ENCODE results near the gene TMEM225B.
A peak's percentile ranks its signal among the peaks of the same experiment; 100 is the strongest.
"Not testable (repeated sequence)": the region's sequence is repeated elsewhere in the genome, so short reads cannot be mapped to it uniquely, and the experiment has no call there.

TMEM225B gene

GRCh38 chr7:99579956-99580777 lies 17.9 kb upstream of the TMEM225B start:
- no peak for DNase-seq

GRCh38 chr7:99580778-99581332 lies 17.2 kb upstream of the TMEM225B start:
- DNase-seq = not testable (repeated sequence)

GRCh38 chr7:99588868-99589267 lies 9.2 kb upstream of the TMEM225B start:
- no peak for DNase-seq

- no peak for DNase-seq
Observed at GRCh38 chr7:99594948-99595745, 2.9 kb upstream of the TMEM225B start.

GRCh38 chr7:99596408-99596955 lies 1.6 kb upstream of the TMEM225B start:
- no peak for DNase-seq

- DNase-seq = no peak
Observed at GRCh38 chr7:99599836-99600235, 1.8 kb downstream of the TMEM225B start.

GRCh38 chr7:99601656-99602310 lies 3.7 kb downstream of the TMEM225B start:
- no peak for DNase-seq

GRCh38 chr7:99605527-99605926 lies 7.5 kb downstream of the TMEM225B start:
- DNase-seq = no peak

- DNase-seq = no peak
Observed at GRCh38 chr7:99606531-99606930, 8.5 kb downstream of the TMEM225B start.

GRCh38 chr7:99607548-99607947 lies 9.5 kb downstream of the TMEM225B start:
- DNase-seq = no peak

- no peak for DNase-seq
Observed at GRCh38 chr7:99614495-99614894, 16.4 kb downstream of the TMEM225B start.

GRCh38 chr7:99615989-99616358 lies 17.9 kb downstream of the TMEM225B start:
- DNase-seq = no peak

- DNase-seq = peak; percentile 84
Observed at GRCh38 chr7:99616359-99617191, 18.5 kb downstream of the TMEM225B start, which contains the start of gene ZSCAN25. ZSCAN25 (plus strand) TSS chr7:99616946; CDS start chr7:99619607, 2,661 bp downstream.

GRCh38 chr7:99617192-99617781 lies 19.2 kb downstream of the TMEM225B start:
- DNase-seq = no peak

- no peak for DNase-seq
Observed at GRCh38 chr7:99618726-99619125, 20.7 kb downstream of the TMEM225B start.

- DNase-seq = no peak
Observed at GRCh38 chr7:99619571-99620130, 21.6 kb downstream of the TMEM225B start.

GRCh38 chr7:99621271-99621670 lies 23.2 kb downstream of the TMEM225B start:
- no peak for DNase-seq

GRCh38 chr7:99622596-99622995 lies 24.5 kb downstream of the TMEM225B start:
- DNase-seq = no peak

GRCh38 chr7:99623091-99623693 lies 25.1 kb downstream of the TMEM225B start:
- no peak for DNase-seq

GRCh38 chr7:99623702-99624447 lies 25.8 kb downstream of the TMEM225B start:
- DNase-seq = no peak
